Type B pancreatic cell (in vitro differentiated cells): Measurements from ENCODE around the gene ZNF133. TPM values are rescaled to one million over a fixed set of nuclear protein-coding genes. Genes with fewer than 3 reads are reported as not detected.
"Not testable (repeated sequence)": the region's sequence is repeated elsewhere in the genome, so short reads cannot be mapped to it uniquely, and the experiment has no call there.

ENCODE experiments used
- DNase-seq: peaks from one replicate; pipeline ENCODE4 v3.0.0; 2021; ENCODE audit warnings: mixed read lengths; ENCODE audit not compliant: unreplicated experiment; ENCODE audit errors: extremely low spot score
- H3K27ac Mint-ChIP-seq: 2 replicates; pipeline ENCODE4 v1.8.0; 2021; ENCODE audit warnings: mild to moderate bottlenecking, mixed read lengths
- H3K27me3 Mint-ChIP-seq: 2 replicates; pipeline ENCODE4 v1.8.0; 2021; ENCODE audit warnings: mixed read lengths
- H3K36me3 Mint-ChIP-seq: 2 replicates; pipeline ENCODE4 v1.8.0; 2021; ENCODE audit warnings: mixed read lengths
- H3K4me1 Mint-ChIP-seq: one replicate; pipeline ENCODE4 v1.8.0; 2021; ENCODE audit warnings: mixed read lengths; ENCODE audit not compliant: unreplicated experiment
- H3K4me3 Mint-ChIP-seq: 2 replicates; pipeline ENCODE4 v1.8.0; 2021; ENCODE audit warnings: mild to moderate bottlenecking, mixed read lengths
- H3K9me3 Mint-ChIP-seq: 2 replicates; pipeline ENCODE4 v1.8.0; 2021; ENCODE audit warnings: mixed read lengths
- CTCF ChIP-seq: fragments of 200-600 bp; sonication (generic); conservative IDR thresholded peaks from 2 replicates; pipeline ENCODE4 v1.5.0; 2021; ENCODE audit warnings: antibody characterized with exemption, mild to moderate bottlenecking
- total RNA-seq: library from RNA; stranded (reverse); gene quantifications from 2 replicates; pipeline ENCODE4 v1.2.1, GENCODE V29; 2021; ENCODE audit warnings: low replicate concordance

Gene ZNF133
- total RNA-seq, 1 donor from 2014 or later: 19.8 TPM

- Mint-ChIP-seq H3K4me1 (peaks cover 12% of the 10 kb centered on the region), H3K4me3 (no peak overlapping the region), H3K9me3 (peaks cover 11% of the 10 kb centered on the region), H3K27me3 (no peaks in the 10 kb centered on the region), H3K27ac (no peak overlapping the region), H3K36me3 (peaks cover 5% of the 10 kb centered on the region)
- no peak for DNase-seq
- TF ChIP-seq CTCF: no peak
Observed at GRCh38 chr20:18326990-18327389, 38.7 kb downstream of the ZNF133 start.

- H3K9me3 Mint-ChIP-seq: peaks cover 11% of the 10 kb centered on the region
- H3K4me1 Mint-ChIP-seq: no peaks in the 10 kb centered on the region
- DNase-seq: no peak
- H3K4me3 Mint-ChIP-seq: no peak overlapping the region
- TF ChIP-seq CTCF: no peak
- no peaks in the 10 kb centered on the region for H3K36me3 Mint-ChIP-seq
- H3K27ac Mint-ChIP-seq: no peak overlapping the region
- H3K27me3 Mint-ChIP-seq: no peaks in the 10 kb centered on the region
Observed at GRCh38 chr20:18331694-18332093, 43.4 kb downstream of the ZNF133 start.

- not testable (repeated sequence) for H3K36me3 Mint-ChIP-seq, H3K4me3 Mint-ChIP-seq, H3K9me3 Mint-ChIP-seq, DNase-seq, H3K27ac Mint-ChIP-seq, H3K4me1 Mint-ChIP-seq
- H3K27me3 Mint-ChIP-seq: peaks cover 14% of the 10 kb centered on the region
Observed at GRCh38 chr20:18349749-18350148, 61.4 kb downstream of the ZNF133 start.

- no peak for TF ChIP-seq CTCF
- no peak overlapping the region for H3K27ac Mint-ChIP-seq
- no peak for DNase-seq
- H3K36me3 Mint-ChIP-seq: no peaks in the 10 kb centered on the region
- peaks cover 9% of the 10 kb centered on the region for H3K4me1 Mint-ChIP-seq
- H3K9me3 Mint-ChIP-seq: peaks cover 2% of the 10 kb centered on the region
- H3K27me3 Mint-ChIP-seq: peaks cover 3% of the 10 kb centered on the region
- no peak overlapping the region for H3K4me3 Mint-ChIP-seq
Observed at GRCh38 chr20:18359854-18360253, 71.5 kb downstream of the ZNF133 start.

- Mint-ChIP-seq H3K27me3 (peaks cover 3% of the 10 kb centered on the region), H3K4me3 (no peak overlapping the region), H3K9me3 (no peaks in the 10 kb centered on the region), H3K36me3 (no peaks in the 10 kb centered on the region), H3K27ac (no peak overlapping the region), H3K4me1 (peaks cover 9% of the 10 kb centered on the region)
- TF ChIP-seq CTCF: no peak
- no peak for DNase-seq
Observed at GRCh38 chr20:18360635-18361034, 72.3 kb downstream of the ZNF133 start.

GRCh38 chr20:18361678-18362077 is 73.4 kb downstream of the ZNF133 start:
- H3K4me3 Mint-ChIP-seq: no peak overlapping the region
- TF ChIP-seq CTCF: no peak
- H3K9me3 Mint-ChIP-seq: no peaks in the 10 kb centered on the region
- peaks cover 9% of the 10 kb centered on the region for H3K4me1 Mint-ChIP-seq
- DNase-seq: no peak
- H3K27ac Mint-ChIP-seq: no peak overlapping the region
- H3K27me3 Mint-ChIP-seq: peaks cover 3% of the 10 kb centered on the region
- no peaks in the 10 kb centered on the region for H3K36me3 Mint-ChIP-seq
